ENCODE data around the gene DEPDC1.
A peak's percentile ranks its signal among the peaks of the same experiment; 100 is the strongest.
"Not testable (repeated sequence)": the region's sequence is repeated elsewhere in the genome, so short reads cannot be mapped to it uniquely, and the experiment has no call there.

DEPDC1 gene

GRCh38 chr1:68495532-68495931 is 1.4 kb downstream of the DEPDC1 start:
- H3K23ac ChIP-seq (ENCODE audit: low read length) = no peak overlapping the region
- H4K12ac ChIP-seq (ENCODE audit: low read depth, low read length) = no peak overlapping the region
- H3K27me3 ChIP-seq (ENCODE audit: insufficient read depth, low read length) = no peaks in the 10 kb centered on the region
- H3K79me1 ChIP-seq (ENCODE audit: low read length) = peaks cover 8% of the 10 kb centered on the region
- no peak overlapping the region for H2AFZ ChIP-seq (ENCODE audit: insufficient read depth, low read length, poor library complexity)
- H3K4me1 ChIP-seq (ENCODE audit: control insufficient read depth in 1 of 2, insufficient read depth in 2 of 2, low read length in 2 of 2) = peaks cover 0 to 2% of the 10 kb centered on the region in 2 experiments
- H3K9me3 ChIP-seq (ENCODE audit: insufficient read depth, low read depth, low read length) = no peaks in the 10 kb centered on the region
- H2BK5ac ChIP-seq (ENCODE audit: low read depth, low read length, poor library complexity) = no peak overlapping the region
- peaks cover 0 to 4% of the 10 kb centered on the region in 2 experiments for H3K36me3 ChIP-seq (ENCODE audit: control insufficient read depth in 1 of 2, insufficient read depth in 2 of 2, low read length in 2 of 2)
- no peak overlapping the region for H4K91ac ChIP-seq (ENCODE audit: low read depth, low read length)
- no peak overlapping the region for H2BK120ac ChIP-seq (ENCODE audit: insufficient read depth, low read length, poor library complexity)
- H2BK12ac ChIP-seq (ENCODE audit: low read length) = no peak overlapping the region
- no CpG with 5 or more reads among the region's 3 CpGs for WGBS (ENCODE audit: extremely low coverage, insufficient coverage, insufficient read length)
- H3K18ac ChIP-seq (ENCODE audit: low read length) = no peak overlapping the region
- H3K79me2 ChIP-seq (ENCODE audit: control insufficient read depth, insufficient read depth, low read length, poor library complexity) = peaks cover 7% of the 10 kb centered on the region
- DNase-seq = no peak
- no peak overlapping the region for H3K14ac ChIP-seq (ENCODE audit: low read length)
- no peak overlapping the region for H3K9ac ChIP-seq (ENCODE audit: low read length)
- H3K4me2 ChIP-seq (ENCODE audit: low read length) = peak overlapping the region; percentile 18
- H3K4ac ChIP-seq (ENCODE audit: low read depth, low read length) = no peak overlapping the region
- no peak overlapping the region for H3K27ac ChIP-seq (ENCODE audit: low read depth, low read length)
- no peak overlapping the region for H4K8ac ChIP-seq (ENCODE audit: low read depth, low read length)
- no peak overlapping the region for H2AK5ac ChIP-seq (ENCODE audit: low read length)
- no peak overlapping the region for H3K4me3 ChIP-seq (ENCODE audit: low read depth, low read length)

GRCh38 chr1:68493193-68493592 is 3.7 kb downstream of the DEPDC1 start:
- H3K36me3 ChIP-seq (ENCODE audit: control insufficient read depth in 1 of 2, insufficient read depth in 2 of 2, low read length in 2 of 2) = peaks cover 0 to 4% of the 10 kb centered on the region in 2 experiments
- DNase-seq = no peak
- H3K14ac ChIP-seq (ENCODE audit: low read length) = no peak overlapping the region
- peaks cover 0 to 2% of the 10 kb centered on the region in 2 experiments for H3K4me1 ChIP-seq (ENCODE audit: control insufficient read depth in 1 of 2, insufficient read depth in 2 of 2, low read length in 2 of 2)
- H2AFZ ChIP-seq (ENCODE audit: insufficient read depth, low read length, poor library complexity) = no peak overlapping the region
- H2AK5ac ChIP-seq (ENCODE audit: low read length) = no peak overlapping the region
- no peaks in the 10 kb centered on the region for H3K27me3 ChIP-seq (ENCODE audit: insufficient read depth, low read length)
- H2BK120ac ChIP-seq (ENCODE audit: insufficient read depth, low read length, poor library complexity) = no peak overlapping the region
- no peak overlapping the region for H3K4ac ChIP-seq (ENCODE audit: low read depth, low read length)
- no peak overlapping the region for H3K27ac ChIP-seq (ENCODE audit: low read depth, low read length)
- H3K9me3 ChIP-seq (ENCODE audit: insufficient read depth, low read depth, low read length) = no peaks in the 10 kb centered on the region
- H3K79me1 ChIP-seq (ENCODE audit: low read length) = peaks cover 8% of the 10 kb centered on the region
- no peak overlapping the region for H4K12ac ChIP-seq (ENCODE audit: low read depth, low read length)
- peaks cover 7% of the 10 kb centered on the region for H3K79me2 ChIP-seq (ENCODE audit: control insufficient read depth, insufficient read depth, low read length, poor library complexity)
- no peak overlapping the region for H2BK5ac ChIP-seq (ENCODE audit: low read depth, low read length, poor library complexity)
- no peak overlapping the region for H3K4me3 ChIP-seq (ENCODE audit: low read depth, low read length)
- WGBS (ENCODE audit: extremely low coverage, insufficient coverage, insufficient read length) = no CpG with 5 or more reads among the region's 2 CpGs
- H3K23ac ChIP-seq (ENCODE audit: low read length) = no peak overlapping the region
- no peak overlapping the region for H4K91ac ChIP-seq (ENCODE audit: low read depth, low read length)
- no peak overlapping the region for H3K18ac ChIP-seq (ENCODE audit: low read length)
- no peak overlapping the region for H3K4me2 ChIP-seq (ENCODE audit: low read length)
- no peak overlapping the region for H2BK12ac ChIP-seq (ENCODE audit: low read length)
- H4K8ac ChIP-seq (ENCODE audit: low read depth, low read length) = no peak overlapping the region
- no peak overlapping the region for H3K9ac ChIP-seq (ENCODE audit: low read length)

- H3K14ac ChIP-seq (ENCODE audit: low read length); H3K79me1 ChIP-seq (ENCODE audit: low read length); H3K9ac ChIP-seq (ENCODE audit: low read length); H3K18ac ChIP-seq (ENCODE audit: low read length); H3K36me3 ChIP-seq (ENCODE audit: control insufficient read depth in 1 of 2, insufficient read depth in 2 of 2, low read length in 2 of 2); H4K8ac ChIP-seq (ENCODE audit: low read depth, low read length); H3K23ac ChIP-seq (ENCODE audit: low read length); H2BK120ac ChIP-seq (ENCODE audit: insufficient read depth, low read length, poor library complexity); H4K12ac ChIP-seq (ENCODE audit: low read depth, low read length); DNase-seq; H3K4me2 ChIP-seq (ENCODE audit: low read length); H3K27me3 ChIP-seq (ENCODE audit: insufficient read depth, low read length); H2AK5ac ChIP-seq (ENCODE audit: low read length); H2BK12ac ChIP-seq (ENCODE audit: low read length); H2AFZ ChIP-seq (ENCODE audit: insufficient read depth, low read length, poor library complexity); H3K4ac ChIP-seq (ENCODE audit: low read depth, low read length); H3K79me2 ChIP-seq (ENCODE audit: control insufficient read depth, insufficient read depth, low read length, poor library complexity); H3K4me1 ChIP-seq (ENCODE audit: control insufficient read depth in 1 of 2, insufficient read depth in 2 of 2, low read length in 2 of 2); H2BK5ac ChIP-seq (ENCODE audit: low read depth, low read length, poor library complexity); H3K27ac ChIP-seq (ENCODE audit: low read depth, low read length); H4K91ac ChIP-seq (ENCODE audit: low read depth, low read length); H3K4me3 ChIP-seq (ENCODE audit: low read depth, low read length); H3K9me3 ChIP-seq (ENCODE audit: insufficient read depth, low read depth, low read length): not testable (repeated sequence)
- no CpG with 5 or more reads among the region's 6 CpGs for WGBS (ENCODE audit: extremely low coverage, insufficient coverage, insufficient read length)
These were observed 4.6 kb downstream of the DEPDC1 start for GRCh38 chr1:68492255-68492654.

GRCh38 chr1:68490046-68490651 is 6.7 kb downstream of the DEPDC1 start:
- H3K14ac ChIP-seq (ENCODE audit: low read length) = no peak overlapping the region

More at GRCh38 chr1:68490046-68490651, 6.7 kb downstream of the DEPDC1 start:
- H3K4me1 ChIP-seq (ENCODE audit: control insufficient read depth in 1 of 2, insufficient read depth in 2 of 2, low read length in 2 of 2) = no peaks in the 10 kb centered on the region
- H4K91ac ChIP-seq (ENCODE audit: low read depth, low read length) = no peak overlapping the region
- no peak for DNase-seq
- H3K4me2 ChIP-seq (ENCODE audit: low read length) = no peak overlapping the region
- peaks cover 3 to 4% of the 10 kb centered on the region in 2 experiments for H3K36me3 ChIP-seq (ENCODE audit: control insufficient read depth in 1 of 2, insufficient read depth in 2 of 2, low read length in 2 of 2)
- no peak overlapping the region for H2AFZ ChIP-seq (ENCODE audit: insufficient read depth, low read length, poor library complexity)
- no peak overlapping the region for H3K18ac ChIP-seq (ENCODE audit: low read length)
- H3K4me3 ChIP-seq (ENCODE audit: low read depth, low read length) = no peak overlapping the region
- H3K9me3 ChIP-seq (ENCODE audit: insufficient read depth, low read depth, low read length) = no peaks in the 10 kb centered on the region
- no peak overlapping the region for H2AK5ac ChIP-seq (ENCODE audit: low read length)
- H2BK12ac ChIP-seq (ENCODE audit: low read length) = no peak overlapping the region
- no peak overlapping the region for H3K9ac ChIP-seq (ENCODE audit: low read length)
- no peak overlapping the region for H4K8ac ChIP-seq (ENCODE audit: low read depth, low read length)
- H3K4ac ChIP-seq (ENCODE audit: low read depth, low read length) = no peak overlapping the region
- no peak overlapping the region for H3K27ac ChIP-seq (ENCODE audit: low read depth, low read length)
- H2BK120ac ChIP-seq (ENCODE audit: insufficient read depth, low read length, poor library complexity) = no peak overlapping the region
- H3K27me3 ChIP-seq (ENCODE audit: insufficient read depth, low read length) = no peaks in the 10 kb centered on the region
- no peak overlapping the region for H2BK5ac ChIP-seq (ENCODE audit: low read depth, low read length, poor library complexity)
- H4K12ac ChIP-seq (ENCODE audit: low read depth, low read length) = no peak overlapping the region
- no peak overlapping the region for H3K23ac ChIP-seq (ENCODE audit: low read length)
- no peaks in the 10 kb centered on the region for H3K79me1 ChIP-seq (ENCODE audit: low read length)
- no CpG with 5 or more reads among the region's 2 CpGs for WGBS (ENCODE audit: extremely low coverage, insufficient coverage, insufficient read length)
- no peaks in the 10 kb centered on the region for H3K79me2 ChIP-seq (ENCODE audit: control insufficient read depth, insufficient read depth, low read length, poor library complexity)
